ENCODE data around the gene MIB2. TPM values are rescaled to one million over a fixed set of nuclear protein-coding genes. Genes with fewer than 3 reads are reported as not detected.

Gene MIB2
- total RNA-seq, 1 donor from 2014 or later: 108 TPM

GRCh38 chr1:1619917-1620361 lies 4.6 kb downstream of the MIB2 start:
- no peak overlapping the region for H3K27ac Mint-ChIP-seq (ENCODE audit: unreplicated experiment)
- H3K36me3 Mint-ChIP-seq (ENCODE audit: unreplicated experiment): peaks cover 3% of the 10 kb centered on the region
- DNase-seq (ENCODE audit: extremely low spot score, unreplicated experiment): no peak
- H3K4me3 Mint-ChIP-seq (ENCODE audit: unreplicated experiment): no peak overlapping the region
- H3K9me3 Mint-ChIP-seq (ENCODE audit: unreplicated experiment): no peaks in the 10 kb centered on the region
- H3K4me1 Mint-ChIP-seq (ENCODE audit: unreplicated experiment): peaks cover 15% of the 10 kb centered on the region
- H3K27me3 Mint-ChIP-seq (ENCODE audit: unreplicated experiment): no peaks in the 10 kb centered on the region
- TF ChIP-seq CTCF (IDR thresholded peaks at IDR 0.05): no peak

GRCh38 chr1:1620433-1621139 lies 5.3 kb downstream of the MIB2 start:
- H3K4me3 Mint-ChIP-seq (ENCODE audit: unreplicated experiment): no peak overlapping the region
- no peaks in the 10 kb centered on the region for H3K9me3 Mint-ChIP-seq (ENCODE audit: unreplicated experiment)
- no peak for DNase-seq (ENCODE audit: extremely low spot score, unreplicated experiment)
- H3K4me1 Mint-ChIP-seq (ENCODE audit: unreplicated experiment): peaks cover 13% of the 10 kb centered on the region
- H3K27me3 Mint-ChIP-seq (ENCODE audit: unreplicated experiment): no peaks in the 10 kb centered on the region
- no peak overlapping the region for H3K27ac Mint-ChIP-seq (ENCODE audit: unreplicated experiment)
- peaks cover 3% of the 10 kb centered on the region for H3K36me3 Mint-ChIP-seq (ENCODE audit: unreplicated experiment)
- TF ChIP-seq CTCF (IDR thresholded peaks at IDR 0.05): no peak

GRCh38 chr1:1621173-1622009 lies 6.1 kb downstream of the MIB2 start:
- no peak overlapping the region for H3K27ac Mint-ChIP-seq (ENCODE audit: unreplicated experiment)
- no peaks in the 10 kb centered on the region for H3K27me3 Mint-ChIP-seq (ENCODE audit: unreplicated experiment)
- H3K36me3 Mint-ChIP-seq (ENCODE audit: unreplicated experiment): peaks cover 3% of the 10 kb centered on the region
- no peak overlapping the region for H3K4me3 Mint-ChIP-seq (ENCODE audit: unreplicated experiment)
- no peak for TF ChIP-seq CTCF (IDR thresholded peaks at IDR 0.05)
- DNase-seq (ENCODE audit: extremely low spot score, unreplicated experiment): no peak
- H3K4me1 Mint-ChIP-seq (ENCODE audit: unreplicated experiment): peaks cover 13% of the 10 kb centered on the region
- no peaks in the 10 kb centered on the region for H3K9me3 Mint-ChIP-seq (ENCODE audit: unreplicated experiment)

GRCh38 chr1:1622010-1622787 lies 6.9 kb downstream of the MIB2 start:
- no peak for TF ChIP-seq CTCF (IDR thresholded peaks at IDR 0.05)
- Mint-ChIP-seq H3K36me3 (ENCODE audit: unreplicated experiment) (peaks cover 3% of the 10 kb centered on the region), H3K4me3 (ENCODE audit: unreplicated experiment) (no peak overlapping the region), H3K27ac (ENCODE audit: unreplicated experiment) (no peak overlapping the region), H3K27me3 (ENCODE audit: unreplicated experiment) (no peaks in the 10 kb centered on the region), H3K9me3 (ENCODE audit: unreplicated experiment) (no peaks in the 10 kb centered on the region), H3K4me1 (ENCODE audit: unreplicated experiment) (peaks cover 7% of the 10 kb centered on the region)
- DNase-seq (ENCODE audit: extremely low spot score, unreplicated experiment): no peak

GRCh38 chr1:1622788-1623094 lies 7.4 kb downstream of the MIB2 start:
- no peaks in the 10 kb centered on the region for H3K36me3 Mint-ChIP-seq (ENCODE audit: unreplicated experiment)
- H3K27ac Mint-ChIP-seq (ENCODE audit: unreplicated experiment): no peak overlapping the region
- no peak for DNase-seq (ENCODE audit: extremely low spot score, unreplicated experiment)
- TF ChIP-seq CTCF (IDR thresholded peaks at IDR 0.05): no peak
- H3K4me1 Mint-ChIP-seq (ENCODE audit: unreplicated experiment): peaks cover 2% of the 10 kb centered on the region
- H3K9me3 Mint-ChIP-seq (ENCODE audit: unreplicated experiment): no peaks in the 10 kb centered on the region
- no peaks in the 10 kb centered on the region for H3K27me3 Mint-ChIP-seq (ENCODE audit: unreplicated experiment)
- no peak overlapping the region for H3K4me3 Mint-ChIP-seq (ENCODE audit: unreplicated experiment)
